BJ (cell line): ENCODE measurements around the gene CAST. TPM values are rescaled to one million over a fixed set of nuclear protein-coding genes. Genes with fewer than 3 reads are reported as not detected.

Experiments used
- CTCF ChIA-PET: fragments of 350-600 bp; formaldehyde crosslinking; extraction: SDS; loops from one replicate; lab custom pipeline; 2021; ENCODE audit warnings: antibody characterized with exemption, inconsistent platforms; lab: Yijun Ruan, JAX
- POLR2A ChIA-PET: fragments of 300-600 bp; sonication (Branson Sonifier 250); formaldehyde crosslinking; extraction: SDS; loops from one replicate; lab custom pipeline; 2021; ENCODE audit warnings: antibody characterized with exemption; lab: Charles Lee
- DNase-seq: peaks from one replicate; pipeline ENCODE4 v3.0.0-alpha.2; 2011; ENCODE audit warnings: low read depth
- H3K27me3 ChIP-seq: 2 replicates; pipeline ENCODE4 v1.6.0; 2011; ENCODE audit warnings: low read length; ENCODE audit not compliant: control insufficient read depth, insufficient read depth
- H3K36me3 ChIP-seq: 2 replicates; pipeline ENCODE4 v1.5.1; 2011; ENCODE audit warnings: low read length; ENCODE audit not compliant: control insufficient read depth, insufficient read depth
- H3K4me3 ChIP-seq: 2 replicates; pipeline ENCODE4 v1.5.1; 2011; ENCODE audit warnings: low read depth, mild to moderate bottlenecking, control low read depth, low read length
- polyA plus RNA-seq: library from polyadenylated mRNA; depleted of rRNA; stranded (reverse); fragments of >200 nt; gene quantifications from 2 replicates; pipeline ENCODE4 v1.2.3, GENCODE V29; 2011
- TF ChIP-seq, protein P1 (sequence below): IDR thresholded peaks from 2 replicates; pipeline ENCODE4 v1.5.1; 2011; ENCODE audit warnings: low read depth, mild to moderate bottlenecking, control low read depth, inconsistent platforms, low read length, moderate library complexity; ENCODE audit not compliant: insufficient read depth

The CAST gene
- polyA plus RNA-seq, 1 experiment = 112 TPM

DNA sequence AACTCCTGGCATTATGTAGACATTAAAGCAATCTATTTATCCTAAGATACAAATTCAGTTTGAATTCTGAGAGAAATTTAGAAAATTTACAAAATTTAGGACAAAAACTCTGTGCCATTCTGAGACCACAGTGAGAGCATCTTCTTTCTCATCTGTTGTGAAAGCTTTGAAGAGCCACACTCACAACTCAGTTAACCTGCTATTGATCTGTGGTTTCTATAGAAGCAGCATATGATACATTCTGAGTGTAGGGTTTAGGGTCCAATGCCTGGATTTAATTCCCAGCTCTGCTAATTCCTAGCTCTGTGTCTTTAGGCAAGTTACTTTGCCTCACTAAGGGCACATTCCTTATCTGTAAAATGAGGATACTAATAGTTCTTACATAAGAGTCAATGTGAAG is 21.6 kb downstream of the CAST start:
- POLR2A ChIA-PET = no interaction called here
- no peak overlapping the region for H3K4me3 ChIP-seq
- CTCF ChIA-PET = interaction anchor here (1.4 to 1.6 kb wide), 2 partner anchors 9 to 19 kb away, joined by 3 read pairs; no protein-coding TSS in a partner anchor
- no peaks in the 10 kb centered on the region for H3K27me3 ChIP-seq
- TF ChIP-seq, protein P1, sequence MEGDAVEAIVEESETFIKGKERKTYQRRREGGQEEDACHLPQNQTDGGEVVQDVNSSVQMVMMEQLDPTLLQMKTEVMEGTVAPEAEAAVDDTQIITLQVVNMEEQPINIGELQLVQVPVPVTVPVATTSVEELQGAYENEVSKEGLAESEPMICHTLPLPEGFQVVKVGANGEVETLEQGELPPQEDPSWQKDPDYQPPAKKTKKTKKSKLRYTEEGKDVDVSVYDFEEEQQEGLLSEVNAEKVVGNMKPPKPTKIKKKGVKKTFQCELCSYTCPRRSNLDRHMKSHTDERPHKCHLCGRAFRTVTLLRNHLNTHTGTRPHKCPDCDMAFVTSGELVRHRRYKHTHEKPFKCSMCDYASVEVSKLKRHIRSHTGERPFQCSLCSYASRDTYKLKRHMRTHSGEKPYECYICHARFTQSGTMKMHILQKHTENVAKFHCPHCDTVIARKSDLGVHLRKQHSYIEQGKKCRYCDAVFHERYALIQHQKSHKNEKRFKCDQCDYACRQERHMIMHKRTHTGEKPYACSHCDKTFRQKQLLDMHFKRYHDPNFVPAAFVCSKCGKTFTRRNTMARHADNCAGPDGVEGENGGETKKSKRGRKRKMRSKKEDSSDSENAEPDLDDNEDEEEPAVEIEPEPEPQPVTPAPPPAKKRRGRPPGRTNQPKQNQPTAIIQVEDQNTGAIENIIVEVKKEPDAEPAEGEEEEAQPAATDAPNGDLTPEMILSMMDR = no peak
- H3K36me3 ChIP-seq = 0 out of 2 replicates have a peak, but pooled peaks cover 2% of the 10 kb centered on the region
- DNase-seq = no peak

DNA sequence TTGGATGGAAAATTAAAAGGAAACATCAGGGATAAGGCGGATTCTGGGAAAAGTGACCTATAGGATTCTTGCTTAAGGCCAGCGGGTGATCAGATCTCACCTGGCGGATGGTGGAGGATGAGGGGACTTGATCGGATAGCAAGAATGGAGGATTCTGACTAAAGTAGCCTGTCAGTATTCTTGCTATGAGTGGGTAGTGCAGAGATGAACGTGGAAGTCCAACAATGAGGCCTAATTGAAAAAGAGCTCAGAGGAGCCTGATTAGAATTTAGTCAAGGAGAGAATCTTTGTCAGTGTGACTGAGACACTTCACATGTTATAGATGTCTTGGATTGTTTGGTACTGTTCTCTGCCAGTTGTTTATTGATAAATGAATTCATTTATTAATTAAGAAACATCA is 24.9 kb downstream of the CAST start:
- ChIA-PET CTCF (interaction anchor here (0.7 to 2.1 kb wide), 8 partner anchors 9 to 73 kb away, joined by 3 to 8 read pairs (median 4); partner anchors contain the start of gene CAST), POLR2A (no interaction called here)
- TF ChIP-seq, protein P1 = no peak
- H3K27me3 ChIP-seq = no peaks in the 10 kb centered on the region
- H3K4me3 ChIP-seq = no peak overlapping the region
- DNase-seq = no peak
- H3K36me3 ChIP-seq = 0 out of 2 replicates have a peak, but pooled peaks cover 2% of the 10 kb centered on the region

DNA sequence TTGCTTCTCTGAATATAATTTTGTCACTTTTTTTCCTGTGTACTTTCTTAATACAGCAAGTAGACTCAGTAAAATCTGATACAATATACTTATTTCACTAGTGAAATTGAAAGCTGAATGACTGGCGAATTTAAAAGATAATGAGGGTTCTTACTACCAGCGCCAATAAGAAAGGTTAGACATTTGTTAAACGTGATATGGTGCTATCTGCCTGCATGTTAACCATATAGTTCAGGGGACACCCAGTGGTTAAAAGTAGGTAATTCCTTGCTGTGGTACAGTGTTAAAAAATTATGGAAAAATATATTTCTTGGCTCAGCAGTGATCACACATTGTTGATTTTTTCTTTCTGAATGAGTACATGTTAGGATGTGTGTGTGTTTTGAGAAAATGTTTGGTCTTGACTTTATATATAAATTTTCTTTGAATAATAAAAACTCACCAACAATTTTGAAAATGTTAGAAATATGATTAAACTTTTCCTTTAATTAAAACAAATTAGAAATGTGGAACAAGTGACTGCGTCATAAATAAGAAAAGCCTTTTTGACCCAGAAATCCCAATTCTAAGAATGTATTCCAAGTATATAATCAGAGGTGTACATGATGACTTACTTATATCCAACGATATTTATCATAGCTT is 25.8 kb downstream of the CAST start:
- POLR2A ChIA-PET = no interaction called here

DNA sequence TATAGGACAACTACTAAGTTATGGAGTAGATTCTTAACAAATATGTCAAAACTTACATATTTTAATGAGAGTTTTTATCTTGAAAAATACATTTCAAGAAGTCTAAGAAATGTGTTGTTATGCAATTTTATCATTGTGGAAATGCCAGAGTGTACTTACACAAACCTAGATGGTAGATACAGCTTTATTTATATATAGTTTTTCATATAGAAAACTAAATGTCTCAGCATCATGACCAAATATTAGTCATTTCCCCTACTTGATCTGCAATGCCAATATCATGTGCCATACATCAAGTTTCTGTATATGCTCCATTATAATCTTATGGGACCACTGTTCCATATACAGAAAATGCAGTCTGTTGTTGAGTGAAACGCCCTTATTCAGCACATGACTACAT is 28.7 kb downstream of the CAST start:
- TF ChIP-seq, protein P1 = no peak
- no peak overlapping the region for H3K4me3 ChIP-seq
- ChIA-PET CTCF (interaction anchor here (0.6 to 2.1 kb wide), 2 partner anchors 9 to 89 kb away, joined by 3 to 5 read pairs; no protein-coding TSS in a partner anchor), POLR2A (no interaction called here)
- no peaks in the 10 kb centered on the region for H3K27me3 ChIP-seq
- DNase-seq = no peak
- H3K36me3 ChIP-seq = no peaks in the 10 kb centered on the region

More for the DNA sequence above, 25.8 kb downstream of the CAST start:
- Histone ChIP-seq H3K36me3 (0 out of 2 replicates have a peak, but pooled peaks cover 2% of the 10 kb centered on the region), H3K4me3 (no peak overlapping the region), H3K27me3 (no peaks in the 10 kb centered on the region)
- DNase-seq = no peak
- TF ChIP-seq, protein P1 = peak; percentile 53; the same call in 1 of the 2 replicates
- CTCF ChIA-PET = interaction anchor here (0.7 to 2.1 kb wide), 8 partner anchors 8 to 74 kb away, joined by 3 to 8 read pairs (median 4); partner anchors contain the start of gene CAST

DNA sequence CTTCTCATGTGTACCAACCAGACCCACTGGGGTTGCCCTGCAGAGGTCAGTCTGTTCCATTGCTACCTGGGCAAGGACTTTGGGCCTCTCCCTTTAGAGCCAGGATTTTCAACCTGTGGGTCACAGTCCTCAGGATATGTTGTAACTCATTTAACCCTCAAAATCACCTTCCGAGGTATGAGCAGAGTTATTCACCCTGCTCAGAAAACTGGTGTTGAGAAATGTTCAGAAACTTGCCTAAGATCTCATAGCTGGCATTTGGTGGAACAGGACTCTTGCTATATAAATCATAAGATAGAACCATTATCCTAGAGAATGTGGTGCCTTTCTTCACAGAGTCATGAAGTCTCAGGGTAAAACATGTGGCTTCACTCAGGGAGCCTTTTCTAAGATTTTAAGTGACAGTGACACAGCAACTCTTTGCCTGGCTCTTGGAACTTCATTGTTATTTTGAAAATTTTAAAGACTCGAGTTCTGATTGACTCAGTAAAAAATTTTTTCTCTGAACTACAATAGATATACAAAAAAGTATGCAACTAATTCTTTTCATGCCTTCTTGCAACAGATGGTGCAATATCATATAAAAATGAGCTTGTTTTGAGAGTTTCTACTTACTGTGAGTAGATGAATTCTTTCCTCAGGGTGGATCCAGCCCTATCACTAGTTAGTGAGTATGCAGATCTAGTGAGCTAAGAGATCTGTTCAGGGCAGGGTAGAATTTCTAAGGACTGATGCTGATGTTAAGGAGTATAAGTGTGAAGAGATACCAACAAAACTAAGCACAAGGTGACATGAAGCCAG is 29.5 kb downstream of the CAST start:
- ChIA-PET POLR2A (interaction anchor here (0.5 to 1.0 kb wide), 2 partner anchors 30 to 389 kb away, joined by 3 read pairs; partner anchors contain the start of gene CAST), CTCF (interaction anchor here (0.6 to 2.1 kb wide), 6 partner anchors 8 to 90 kb away, joined by 3 to 6 read pairs (median 4); partner anchors contain the start of gene CAST)
- no peak overlapping the region for H3K4me3 ChIP-seq
- TF ChIP-seq, protein P1 = no peak
- H3K36me3 ChIP-seq = no peaks in the 10 kb centered on the region
- no peaks in the 10 kb centered on the region for H3K27me3 ChIP-seq
- DNase-seq = peak; percentile 57
